Lower leg skin (tissue), 4 donors: ENCODE data around the gene CST5. TPM values are rescaled to one million over a fixed set of nuclear protein-coding genes. Genes with fewer than 3 reads are reported as not detected.
A peak's percentile ranks its signal among the peaks of the same experiment; 100 is the strongest.

ENCODE experiments used
- DNase-seq, 2 donors: peaks; one replicate each; pipeline ENCODE4 v3.0.0-alpha.2; 2019; ENCODE audit warnings: low spot score in 2 of 2
- H3K4me3 ChIP-seq: fragments of 200-600 bp; sonication (generic); 2 replicates; pipeline ENCODE4 v1.5.1; 2017; ENCODE audit warnings: mild to moderate bottlenecking, low read depth; ENCODE audit not compliant: poor library complexity, severe bottlenecking
- CTCF ChIP-seq, 3 donors: fragments of 450-650 bp; IDR thresholded peaks; one replicate each; pipeline ENCODE4 v1.5.1; 2016; ENCODE audit warnings: antibody characterized with exemption in 3 of 3, mild to moderate bottlenecking in 3 of 3, moderate library complexity in 2 of 3
- POLR2A ChIP-seq, 2 donors: fragments of 450-650 bp; IDR thresholded peaks; one replicate each; pipeline ENCODE4 v1.6.1; 2016 to 2017; ENCODE audit warnings: antibody characterized with exemption in 2 of 2, mild to moderate bottlenecking in 1 of 2, moderate library complexity in 1 of 2
- WGBS, 2 donors: methylation state at CpG; one replicate each; pipeline ENCODE4 v1.1.5; 2018; 5-methylcytosine and 5-hydroxymethylcytosine counted together
- intact Hi-C: fragments of 100-400 bp; cut with DNase I; formaldehyde crosslinking; loops from one replicate; pipeline ENCODE4 v1.15.0; 2023; ENCODE audit warnings: low total_unique reads
- total RNA-seq, 4 donors: library from RNA; depleted of rRNA; stranded (reverse); fragments of >200 nt; gene quantifications; one replicate each; pipeline ENCODE4 v1.1.0, GENCODE V29; 2016

Gene CST5
- total RNA-seq, 4 donors from 2014 or later: not detected

- H3K4me3 ChIP-seq: no peak overlapping the region
- WGBS, 2 donors: 78 to 90% methylated on average over 6 of the region's 6 CpGs
- TF ChIP-seq CTCF (IDR thresholded peaks at IDR 0.05): no peak
- no peak for TF ChIP-seq POLR2A (IDR thresholded peaks at IDR 0.05)
- DNase-seq: no peak
- intact Hi-C loops: no loop called here
Measured at GRCh38 chr20:23877524-23877923, 2.0 kb downstream of the CST5 start.

- intact Hi-C loops: no loop called here
- TF ChIP-seq CTCF (IDR thresholded peaks at IDR 0.05): no peak
- TF ChIP-seq POLR2A (IDR thresholded peaks at IDR 0.05): no peak
- H3K4me3 ChIP-seq: no peak overlapping the region
- 86 to 88% methylated on average over 5 to 6 of the region's 6 CpGs for WGBS, 2 donors
- peak in 1 of 2 donors; percentile 77 for DNase-seq
Measured at GRCh38 chr20:23875606-23876237, 3.8 kb downstream of the CST5 start.

GRCh38 chr20:23874747-23875146, 4.8 kb downstream of the CST5 start:
- no peak for TF ChIP-seq CTCF (IDR thresholded peaks at IDR 0.05)
- TF ChIP-seq POLR2A (IDR thresholded peaks at IDR 0.05): no peak
- peak in 1 of 2 donors; percentile 57 for DNase-seq

GRCh38 chr20:23873370-23874015, 6.1 kb downstream of the CST5 start:
- intact Hi-C loops: no loop called here
- 45 to 59% methylated on average over 3 of the region's 3 CpGs for WGBS, 2 donors
- H3K4me3 ChIP-seq: no peak overlapping the region
- peak in 1 of 2 donors; percentile 63 for DNase-seq
- no peak for TF ChIP-seq POLR2A (IDR thresholded peaks at IDR 0.05)
- TF ChIP-seq CTCF (IDR thresholded peaks at IDR 0.05): no peak

More at GRCh38 chr20:23874747-23875146, 4.8 kb downstream of the CST5 start:
- H3K4me3 ChIP-seq: no peak overlapping the region
- WGBS, 2 donors: 53 to 56% methylated on average over 5 of the region's 5 CpGs
- intact Hi-C loops: no loop called here

GRCh38 chr20:23872065-23872464, 7.5 kb downstream of the CST5 start:
- intact Hi-C loops: no loop called here
- DNase-seq: no peak
- H3K4me3 ChIP-seq: no peak overlapping the region
- 76 to 96% methylated on average over 1 of the region's 1 CpG for WGBS, 2 donors
- TF ChIP-seq CTCF (IDR thresholded peaks at IDR 0.05): no peak
- TF ChIP-seq POLR2A (IDR thresholded peaks at IDR 0.05): no peak
